Prostate gland (tissue), 2 donors: ENCODE measurements around the gene ARPIN. TPM values are rescaled to one million over a fixed set of nuclear protein-coding genes. Genes with fewer than 3 reads are reported as not detected.

Source experiments
- DNase-seq: peaks from one replicate; pipeline ENCODE4 v3.0.0-alpha.2; 2019; ENCODE audit warnings: low spot score
- H3K27ac ChIP-seq, 2 donors: fragments of 200-600 bp; sonication (generic); 2 replicates each; pipeline ENCODE4 v1.5.1; 2017 to 2019
- H3K27me3 ChIP-seq: fragments of 200-600 bp; sonication (generic); replicated peaks from 2 replicates; pipeline ENCODE4 v1.5.1; 2019; ENCODE audit not compliant: insufficient read depth
- H3K36me3 ChIP-seq, 2 donors: fragments of 200-600 bp; sonication (generic); 1 replicate in 1 of 2; 2 replicates in 1 of 2; pipeline versions ENCODE4 v1.5.1 to v1.8.1; 2017 to 2019
- H3K4me1 ChIP-seq: fragments of 200-600 bp; sonication (generic); replicated peaks from 2 replicates; pipeline ENCODE4 v1.5.1; 2019
- H3K4me3 ChIP-seq, 2 donors: fragments of 200-600 bp; sonication (generic); 2 replicates each; pipeline ENCODE4 v1.5.1; 2017 to 2019
- H3K9me3 ChIP-seq: fragments of 200-600 bp; sonication (generic); 2 replicates; pipeline ENCODE4 v1.5.1; 2017
- POLR2A ChIP-seq: fragments of 450-650 bp; IDR thresholded peaks from one replicate; pipeline ENCODE4 v1.6.1; 2016; ENCODE audit warnings: antibody characterized with exemption, mild to moderate bottlenecking
- POLR2AphosphoS5 ChIP-seq: sonication (generic); formaldehyde crosslinking; IDR thresholded peaks from one replicate; pipeline ENCODE4 v1.6.1; 2017; ENCODE audit warnings: antibody characterized with exemption
- WGBS: methylation state at CpG from one replicate; pipeline ENCODE4 v1.1.5; 2018; 5-methylcytosine and 5-hydroxymethylcytosine counted together
- intact Hi-C: fragments of 100-400 bp; cut with DNase I; formaldehyde crosslinking; loops from one replicate; pipeline ENCODE4 v1.14.2; 2022
- total RNA-seq, 2 donors: library from RNA; depleted of rRNA; stranded (reverse); fragments of >200 nt; gene quantifications; one replicate each; pipeline ENCODE4 v1.1.0, GENCODE V29; 2016
- TF ChIP-seq, protein P1 (sequence below), 4 experiments: fragments of 200-600 bp in 2 of 4; fragments of 450-650 bp in 2 of 4; sonication (generic) in 2 of 4; IDR thresholded peaks; 1 replicate in 3 of 4; 2 replicates in 1 of 4; pipeline ENCODE4 v1.5.1; 2016 to 2019; ENCODE audit warnings: antibody characterized with exemption in 4 of 4, mild to moderate bottlenecking in 2 of 4, moderate library complexity in 2 of 4

ARPIN gene
- total RNA-seq, 2 donors from 2014 or later, result 18.7 to 39.5 TPM

GRCh38 chr15:89864958-89865739 lies 47.6 kb downstream of the ARPIN start:
- DNase-seq, result no peak
- WGBS, result 66% methylated on average over 3 of the region's 3 CpGs
- Histone ChIP-seq H3K36me3 (no peaks in the 10 kb centered on the region), H3K27me3 (no peaks in the 10 kb centered on the region), H3K27ac (peak overlapping the region; percentile 46 to 77), H3K9me3 (no peaks in the 10 kb centered on the region), H3K4me3 (no peak overlapping the region), H3K4me1 (no peaks in the 10 kb centered on the region)
- TF ChIP-seq POLR2AphosphoS5, result no peak
- TF ChIP-seq, protein P1, sequence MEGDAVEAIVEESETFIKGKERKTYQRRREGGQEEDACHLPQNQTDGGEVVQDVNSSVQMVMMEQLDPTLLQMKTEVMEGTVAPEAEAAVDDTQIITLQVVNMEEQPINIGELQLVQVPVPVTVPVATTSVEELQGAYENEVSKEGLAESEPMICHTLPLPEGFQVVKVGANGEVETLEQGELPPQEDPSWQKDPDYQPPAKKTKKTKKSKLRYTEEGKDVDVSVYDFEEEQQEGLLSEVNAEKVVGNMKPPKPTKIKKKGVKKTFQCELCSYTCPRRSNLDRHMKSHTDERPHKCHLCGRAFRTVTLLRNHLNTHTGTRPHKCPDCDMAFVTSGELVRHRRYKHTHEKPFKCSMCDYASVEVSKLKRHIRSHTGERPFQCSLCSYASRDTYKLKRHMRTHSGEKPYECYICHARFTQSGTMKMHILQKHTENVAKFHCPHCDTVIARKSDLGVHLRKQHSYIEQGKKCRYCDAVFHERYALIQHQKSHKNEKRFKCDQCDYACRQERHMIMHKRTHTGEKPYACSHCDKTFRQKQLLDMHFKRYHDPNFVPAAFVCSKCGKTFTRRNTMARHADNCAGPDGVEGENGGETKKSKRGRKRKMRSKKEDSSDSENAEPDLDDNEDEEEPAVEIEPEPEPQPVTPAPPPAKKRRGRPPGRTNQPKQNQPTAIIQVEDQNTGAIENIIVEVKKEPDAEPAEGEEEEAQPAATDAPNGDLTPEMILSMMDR (IDR thresholded peaks at IDR 0.05), result no peak
- no peak for TF ChIP-seq POLR2A
- intact Hi-C loops, result no loop called here

DNA sequence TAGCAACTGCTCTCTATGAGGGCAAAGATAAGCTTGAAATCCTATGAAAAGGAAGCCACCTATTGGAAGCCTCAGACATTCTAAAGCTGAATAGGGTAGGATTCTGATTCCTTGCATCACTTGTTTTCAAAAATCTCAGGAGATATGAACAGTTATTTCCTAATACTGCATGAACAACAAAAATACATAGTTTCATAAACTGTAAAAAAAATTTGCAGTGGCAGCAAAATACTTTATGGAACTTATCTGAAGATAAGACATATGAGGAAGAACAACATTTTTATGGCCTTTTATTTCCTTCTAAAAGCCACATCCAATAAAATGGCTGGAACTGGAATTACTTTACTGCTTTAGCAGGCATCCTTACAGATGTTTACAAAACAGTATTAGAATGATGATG lies 48.8 kb downstream of the ARPIN start:
- Histone ChIP-seq H3K4me3 (no peak overlapping the region), H3K27me3 (no peaks in the 10 kb centered on the region), H3K27ac (peak overlapping the region; percentile 53 to 77), H3K4me1 (no peaks in the 10 kb centered on the region), H3K36me3 (no peaks in the 10 kb centered on the region), H3K9me3 (no peaks in the 10 kb centered on the region)
- no peak for TF ChIP-seq POLR2A
- TF ChIP-seq, protein P1 (IDR thresholded peaks at IDR 0.05), result peak in 1 of 4 experiments; percentile 22
- peak; percentile 33 for TF ChIP-seq POLR2AphosphoS5
- no peak for DNase-seq
- intact Hi-C loops, result no loop called here

DNA sequence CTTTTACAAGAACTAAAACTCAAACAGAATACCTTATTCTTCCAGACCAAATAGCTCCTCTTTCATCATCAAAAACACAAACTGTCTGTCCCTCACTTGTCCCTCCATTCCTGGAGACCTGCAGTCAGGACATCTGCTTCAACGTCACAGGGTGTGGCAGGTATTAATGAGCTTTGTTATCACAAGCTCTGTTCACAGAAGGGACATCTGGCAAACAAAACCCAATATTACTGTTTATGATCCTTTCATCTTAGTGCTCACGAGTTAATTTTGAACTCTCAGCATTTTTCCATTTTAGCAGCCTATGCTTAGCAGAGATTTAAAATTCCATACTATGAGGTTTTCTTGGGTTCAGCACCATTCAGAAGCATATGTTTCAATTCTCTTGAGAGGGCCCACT lies 51.9 kb downstream of the ARPIN start:
- H3K4me1 ChIP-seq, result no peaks in the 10 kb centered on the region
- intact Hi-C loops, result no loop called here
- peak; percentile 66 for TF ChIP-seq POLR2AphosphoS5
- no peak for TF ChIP-seq POLR2A
- peak; percentile 27 for DNase-seq
- no peak overlapping the region for H3K4me3 ChIP-seq
- H3K27ac ChIP-seq, result peak overlapping the region; percentile 41 to 77
- H3K36me3 ChIP-seq, result no peaks in the 10 kb centered on the region
- WGBS, result 41% methylated on average over 2 of the region's 2 CpGs
- no peaks in the 10 kb centered on the region for H3K27me3 ChIP-seq
- H3K9me3 ChIP-seq, result no peaks in the 10 kb centered on the region

- Histone ChIP-seq H3K36me3 (no peaks in the 10 kb centered on the region), H3K4me3 (no peak overlapping the region), H3K9me3 (no peaks in the 10 kb centered on the region), H3K4me1 (no peaks in the 10 kb centered on the region), H3K27me3 (no peaks in the 10 kb centered on the region), H3K27ac (peak overlapping the region; percentile 41 to 77)
- TF ChIP-seq, protein P1 (IDR thresholded peaks at IDR 0.05), result no peak
- no peak for TF ChIP-seq POLR2AphosphoS5
- DNase-seq, result no peak
- intact Hi-C loops, result no loop called here
- WGBS, result 74% methylated on average over 3 of the region's 3 CpGs
Measured at GRCh38 chr15:89860431-89860830, 52.3 kb downstream of the ARPIN start.

DNA sequence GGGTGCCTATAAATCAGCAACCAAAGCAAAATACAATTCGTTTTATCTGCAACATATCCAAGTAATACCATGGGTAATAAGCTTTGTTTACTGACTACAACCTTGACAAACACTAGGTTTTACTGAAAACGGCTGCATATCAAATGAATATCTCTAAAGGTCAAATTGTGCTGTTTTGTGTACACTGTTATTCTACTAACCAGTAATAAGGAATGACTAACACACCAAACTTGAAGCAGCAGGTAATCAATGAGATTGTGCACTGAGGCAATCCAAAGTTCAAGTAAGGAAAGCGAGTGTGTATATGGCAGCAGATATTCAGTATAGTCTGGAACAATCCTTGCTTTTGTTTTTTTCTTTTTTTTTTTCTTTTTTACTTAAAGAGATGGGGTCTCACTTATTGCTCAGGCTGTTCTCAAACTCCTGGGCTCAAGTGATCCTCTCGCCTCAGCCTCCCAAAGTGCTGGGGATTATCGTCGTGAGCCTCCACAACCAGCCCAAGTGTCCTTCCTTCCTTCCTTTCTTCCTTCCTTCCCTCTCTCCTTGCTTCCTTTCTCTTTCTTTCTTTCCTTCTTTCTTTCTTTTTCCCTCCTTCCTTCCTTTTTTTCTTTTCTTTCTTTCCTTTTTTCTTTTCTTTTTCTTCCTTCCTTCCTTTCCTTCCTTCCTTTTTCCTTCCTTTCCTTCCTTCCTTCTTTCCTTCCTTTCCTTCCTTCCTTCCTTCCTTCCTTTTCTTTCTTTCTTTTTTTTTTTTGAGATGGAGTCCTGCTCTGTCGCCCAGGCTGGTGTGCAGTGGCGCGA lies 53.9 kb downstream of the ARPIN start:
- peak overlapping the region; percentile 53 to 77 for H3K27ac ChIP-seq
- no peak for DNase-seq
- H3K4me1 ChIP-seq, result no peaks in the 10 kb centered on the region
- peak; percentile 78 for TF ChIP-seq POLR2AphosphoS5
- TF ChIP-seq POLR2A, result no peak
- TF ChIP-seq, protein P1 (IDR thresholded peaks at IDR 0.05), result no peak
- no peaks in the 10 kb centered on the region for H3K27me3 ChIP-seq
- WGBS, result 81% methylated on average over 9 of the region's 9 CpGs
- no peaks in the 10 kb centered on the region for H3K9me3 ChIP-seq
- no peaks in the 10 kb centered on the region for H3K36me3 ChIP-seq
- intact Hi-C loops, result no loop called here
- no peak overlapping the region for H3K4me3 ChIP-seq
